ENCODE results near the gene B9D2.

GRCh38 chr19:41307954-41308449, 55.9 kb downstream of the B9D2 start:
- TF ChIP-seq, protein P1, sequence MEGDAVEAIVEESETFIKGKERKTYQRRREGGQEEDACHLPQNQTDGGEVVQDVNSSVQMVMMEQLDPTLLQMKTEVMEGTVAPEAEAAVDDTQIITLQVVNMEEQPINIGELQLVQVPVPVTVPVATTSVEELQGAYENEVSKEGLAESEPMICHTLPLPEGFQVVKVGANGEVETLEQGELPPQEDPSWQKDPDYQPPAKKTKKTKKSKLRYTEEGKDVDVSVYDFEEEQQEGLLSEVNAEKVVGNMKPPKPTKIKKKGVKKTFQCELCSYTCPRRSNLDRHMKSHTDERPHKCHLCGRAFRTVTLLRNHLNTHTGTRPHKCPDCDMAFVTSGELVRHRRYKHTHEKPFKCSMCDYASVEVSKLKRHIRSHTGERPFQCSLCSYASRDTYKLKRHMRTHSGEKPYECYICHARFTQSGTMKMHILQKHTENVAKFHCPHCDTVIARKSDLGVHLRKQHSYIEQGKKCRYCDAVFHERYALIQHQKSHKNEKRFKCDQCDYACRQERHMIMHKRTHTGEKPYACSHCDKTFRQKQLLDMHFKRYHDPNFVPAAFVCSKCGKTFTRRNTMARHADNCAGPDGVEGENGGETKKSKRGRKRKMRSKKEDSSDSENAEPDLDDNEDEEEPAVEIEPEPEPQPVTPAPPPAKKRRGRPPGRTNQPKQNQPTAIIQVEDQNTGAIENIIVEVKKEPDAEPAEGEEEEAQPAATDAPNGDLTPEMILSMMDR (IDR thresholded peaks at IDR 0.05) = no peak
- TF ChIP-seq POLR2A (IDR thresholded peaks at IDR 0.05) = no peak
